SK-N-SH treated with all-trans-retinoic acid at 6 μM for 48 hours (cell line): ENCODE measurements around the gene SMC4.

Experiments
- ATAC-seq: fragments of 200-7000 bp; cut with Tn5 transposase; 3 replicates; pipeline ENCODE4 v1.9.1; 2020; ENCODE audit warnings: mild to moderate bottlenecking, moderate library complexity
- ARNTL ChIP-seq: fragments of 450-650 bp; formaldehyde crosslinking; IDR thresholded peaks from 2 replicates; pipeline ENCODE4 v1.5.0; 2020; ENCODE audit warnings: low read depth, mild to moderate bottlenecking, moderate library complexity, borderline replicate concordance
- BACH2 ChIP-seq: fragments of 250-450 bp; sonication (Bioruptor Pico); IDR thresholded peaks from 2 replicates; pipeline ENCODE4 v1.9.0; 2021; ENCODE audit warnings: mild to moderate bottlenecking, borderline replicate concordance
- CSDC2 ChIP-seq: fragments of 250-450 bp; sonication (Bioruptor Pico); IDR thresholded peaks from 2 replicates; pipeline ENCODE4 v1.5.0; 2020; ENCODE audit warnings: mild to moderate bottlenecking, moderate library complexity
- ESRRG ChIP-seq: fragments of 250-450 bp; sonication (Bioruptor Pico); IDR thresholded peaks from 2 replicates; pipeline ENCODE4 v1.6.1; 2021; ENCODE audit warnings: mild to moderate bottlenecking
- GLIS3 ChIP-seq: fragments of 250-450 bp; sonication (Bioruptor Pico); IDR thresholded peaks from 2 replicates; pipeline ENCODE4 v1.5.0; 2020; ENCODE audit warnings: mild to moderate bottlenecking, moderate library complexity
- ISL1 ChIP-seq: fragments of 250-450 bp; sonication (Bioruptor Pico); IDR thresholded peaks from 2 replicates; pipeline ENCODE4 v2.1.2; 2022; ENCODE audit warnings: mild to moderate bottlenecking, moderate library complexity
- OSR1 ChIP-seq: fragments of 250-450 bp; sonication (Bioruptor Pico); IDR thresholded peaks from 2 replicates; pipeline ENCODE4 v1.8.0; 2022; ENCODE audit warnings: moderate library complexity, mild to moderate bottlenecking, inconsistent platforms
- RARB ChIP-seq: fragments of 250-450 bp; sonication (Bioruptor Pico); IDR thresholded peaks from 2 replicates; pipeline ENCODE4 v1.8.0; 2021; ENCODE audit warnings: mild to moderate bottlenecking, moderate library complexity
- SNAI2 ChIP-seq: fragments of 250-450 bp; sonication (Bioruptor Pico); IDR thresholded peaks from 2 replicates; pipeline ENCODE4 v1.5.0; 2020; ENCODE audit warnings: mild to moderate bottlenecking, moderate library complexity
- TCF4 ChIP-seq: fragments of 250-450 bp; sonication (Bioruptor Pico); IDR thresholded peaks from 2 replicates; pipeline ENCODE4 v1.8.0; 2021; ENCODE audit warnings: mild to moderate bottlenecking, moderate library complexity, borderline replicate concordance
- TOX ChIP-seq: fragments of 250-450 bp; sonication (Bioruptor Pico); IDR thresholded peaks from 2 replicates; pipeline ENCODE4 v1.8.0; 2021; ENCODE audit warnings: mild to moderate bottlenecking, moderate library complexity, borderline replicate concordance
- ZC3H10 ChIP-seq: fragments of 250-450 bp; sonication (Bioruptor Pico); IDR thresholded peaks from 2 replicates; pipeline ENCODE4 v1.5.1; 2021; ENCODE audit warnings: mild to moderate bottlenecking, moderate library complexity
- ZFP3 ChIP-seq: fragments of 250-450 bp; sonication (Bioruptor Pico); IDR thresholded peaks from 2 replicates; pipeline ENCODE4 v1.5.0; 2020; ENCODE audit warnings: mild to moderate bottlenecking, moderate library complexity
- ZFP30 ChIP-seq: fragments of 450-650 bp; formaldehyde crosslinking; IDR thresholded peaks from 2 replicates; pipeline ENCODE4 v1.5.0; 2022; ENCODE audit warnings: mild to moderate bottlenecking, moderate library complexity
- ZNF70 ChIP-seq: fragments of 450-650 bp; formaldehyde crosslinking; IDR thresholded peaks from 2 replicates; pipeline ENCODE4 v1.5.0; 2020; ENCODE audit warnings: mild to moderate bottlenecking, moderate library complexity
- ZNF8 ChIP-seq: fragments of 450-650 bp; formaldehyde crosslinking; IDR thresholded peaks from 2 replicates; pipeline ENCODE4 v1.5.0; 2020; ENCODE audit warnings: mild to moderate bottlenecking, moderate library complexity
- TF ChIP-seq, protein P1 (sequence below): fragments of 250-450 bp; sonication (Bioruptor Pico); IDR thresholded peaks from 2 replicates; pipeline ENCODE4 v1.5.1; 2020; ENCODE audit warnings: low read depth, mild to moderate bottlenecking, moderate library complexity
- TF ChIP-seq, protein P2 (sequence below): fragments of 250-450 bp; sonication (Bioruptor Pico); IDR thresholded peaks from 2 replicates; pipeline ENCODE4 v1.8.0; 2021; ENCODE audit warnings: low read depth, mild to moderate bottlenecking, moderate library complexity, borderline replicate concordance
- TF ChIP-seq, protein P3 (sequence below): fragments of 250-450 bp; sonication (Bioruptor Pico); IDR thresholded peaks from 2 replicates; pipeline ENCODE4 v1.5.0; 2020; ENCODE audit warnings: mild to moderate bottlenecking, moderate library complexity
- TF ChIP-seq, protein P4 (sequence below): fragments of 250-450 bp; sonication (Bioruptor Pico); IDR thresholded peaks from 2 replicates; pipeline ENCODE4 v1.5.1; 2021; ENCODE audit warnings: mild to moderate bottlenecking, moderate library complexity
- TF ChIP-seq, protein P5 (sequence below): fragments of 250-450 bp; sonication (Bioruptor Pico); IDR thresholded peaks from 2 replicates; pipeline ENCODE4 v1.8.0; 2020; ENCODE audit warnings: mild to moderate bottlenecking, moderate library complexity, borderline replicate concordance

SMC4 gene

DNA sequence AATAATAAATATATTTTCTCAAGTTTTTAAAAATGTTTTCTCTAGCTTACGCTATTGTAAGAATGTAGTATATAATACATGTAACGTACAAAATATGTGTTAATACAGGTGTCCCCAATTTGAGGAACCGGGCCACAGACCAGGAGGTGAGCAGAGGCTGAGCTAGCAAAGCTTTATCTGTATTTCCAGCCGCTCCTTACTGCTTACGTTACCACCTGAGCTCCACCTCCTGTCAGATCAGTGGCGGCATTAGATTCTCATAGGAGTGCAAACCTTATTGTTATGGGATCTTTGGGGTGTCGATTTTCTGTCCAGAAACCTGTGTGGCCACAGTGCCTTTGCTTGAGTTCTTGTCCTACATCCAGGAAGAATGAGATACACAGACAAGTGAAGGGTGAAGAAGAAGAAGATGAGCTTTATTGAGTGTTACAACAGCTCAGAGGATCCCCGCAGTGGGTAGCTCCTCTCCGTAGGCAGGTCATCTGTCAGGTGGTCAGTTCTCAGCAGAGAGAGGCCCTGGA, 60.1 kb downstream of the SMC4 start:
- TF ChIP-seq ZC3H10 (CRISPR knock-in tag) (no peak), TOX (CRISPR knock-in tag) (no peak), ARNTL (no peak), GLIS3 (CRISPR knock-in tag) (no peak), RARB (CRISPR knock-in tag) (no peak), TCF4 (CRISPR knock-in tag) (no peak), ZFP3 (CRISPR knock-in tag) (no peak), SNAI2 (CRISPR knock-in tag) (no peak), BACH2 (CRISPR knock-in tag) (no peak), CSDC2 (CRISPR knock-in tag) (no peak), OSR1 (CRISPR knock-in tag) (no peak), ESRRG (CRISPR knock-in tag) (no peak), ZNF8 (CRISPR knock-in tag) (no peak), ZFP30 (CRISPR knock-in tag) (no peak)
- TF ChIP-seq, protein P1, sequence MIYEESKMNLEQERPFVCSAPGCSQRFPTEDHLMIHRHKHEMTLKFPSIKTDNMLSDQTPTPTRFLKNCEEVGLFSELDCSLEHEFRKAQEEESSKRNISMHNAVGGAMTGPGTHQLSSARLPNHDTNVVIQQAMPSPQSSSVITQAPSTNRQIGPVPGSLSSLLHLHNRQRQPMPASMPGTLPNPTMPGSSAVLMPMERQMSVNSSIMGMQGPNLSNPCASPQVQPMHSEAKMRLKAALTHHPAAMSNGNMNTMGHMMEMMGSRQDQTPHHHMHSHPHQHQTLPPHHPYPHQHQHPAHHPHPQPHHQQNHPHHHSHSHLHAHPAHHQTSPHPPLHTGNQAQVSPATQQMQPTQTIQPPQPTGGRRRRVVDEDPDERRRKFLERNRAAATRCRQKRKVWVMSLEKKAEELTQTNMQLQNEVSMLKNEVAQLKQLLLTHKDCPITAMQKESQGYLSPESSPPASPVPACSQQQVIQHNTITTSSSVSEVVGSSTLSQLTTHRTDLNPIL (CRISPR knock-in tag), result no peak
- TF ChIP-seq, protein P2, sequence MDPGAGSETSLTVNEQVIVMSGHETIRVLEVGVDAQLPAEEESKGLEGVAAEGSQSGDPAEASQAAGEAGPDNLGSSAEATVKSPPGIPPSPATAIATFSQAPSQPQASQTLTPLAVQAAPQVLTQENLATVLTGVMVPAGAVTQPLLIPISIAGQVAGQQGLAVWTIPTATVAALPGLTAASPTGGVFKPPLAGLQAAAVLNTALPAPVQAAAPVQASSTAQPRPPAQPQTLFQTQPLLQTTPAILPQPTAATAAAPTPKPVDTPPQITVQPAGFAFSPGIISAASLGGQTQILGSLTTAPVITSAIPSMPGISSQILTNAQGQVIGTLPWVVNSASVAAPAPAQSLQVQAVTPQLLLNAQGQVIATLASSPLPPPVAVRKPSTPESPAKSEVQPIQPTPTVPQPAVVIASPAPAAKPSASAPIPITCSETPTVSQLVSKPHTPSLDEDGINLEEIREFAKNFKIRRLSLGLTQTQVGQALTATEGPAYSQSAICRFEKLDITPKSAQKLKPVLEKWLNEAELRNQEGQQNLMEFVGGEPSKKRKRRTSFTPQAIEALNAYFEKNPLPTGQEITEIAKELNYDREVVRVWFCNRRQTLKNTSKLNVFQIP, result no peak
- TF ChIP-seq, protein P3, sequence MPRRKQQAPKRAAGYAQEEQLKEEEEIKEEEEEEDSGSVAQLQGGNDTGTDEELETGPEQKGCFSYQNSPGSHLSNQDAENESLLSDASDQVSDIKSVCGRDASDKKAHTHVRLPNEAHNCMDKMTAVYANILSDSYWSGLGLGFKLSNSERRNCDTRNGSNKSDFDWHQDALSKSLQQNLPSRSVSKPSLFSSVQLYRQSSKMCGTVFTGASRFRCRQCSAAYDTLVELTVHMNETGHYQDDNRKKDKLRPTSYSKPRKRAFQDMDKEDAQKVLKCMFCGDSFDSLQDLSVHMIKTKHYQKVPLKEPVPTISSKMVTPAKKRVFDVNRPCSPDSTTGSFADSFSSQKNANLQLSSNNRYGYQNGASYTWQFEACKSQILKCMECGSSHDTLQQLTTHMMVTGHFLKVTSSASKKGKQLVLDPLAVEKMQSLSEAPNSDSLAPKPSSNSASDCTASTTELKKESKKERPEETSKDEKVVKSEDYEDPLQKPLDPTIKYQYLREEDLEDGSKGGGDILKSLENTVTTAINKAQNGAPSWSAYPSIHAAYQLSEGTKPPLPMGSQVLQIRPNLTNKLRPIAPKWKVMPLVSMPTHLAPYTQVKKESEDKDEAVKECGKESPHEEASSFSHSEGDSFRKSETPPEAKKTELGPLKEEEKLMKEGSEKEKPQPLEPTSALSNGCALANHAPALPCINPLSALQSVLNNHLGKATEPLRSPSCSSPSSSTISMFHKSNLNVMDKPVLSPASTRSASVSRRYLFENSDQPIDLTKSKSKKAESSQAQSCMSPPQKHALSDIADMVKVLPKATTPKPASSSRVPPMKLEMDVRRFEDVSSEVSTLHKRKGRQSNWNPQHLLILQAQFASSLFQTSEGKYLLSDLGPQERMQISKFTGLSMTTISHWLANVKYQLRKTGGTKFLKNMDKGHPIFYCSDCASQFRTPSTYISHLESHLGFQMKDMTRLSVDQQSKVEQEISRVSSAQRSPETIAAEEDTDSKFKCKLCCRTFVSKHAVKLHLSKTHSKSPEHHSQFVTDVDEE (CRISPR knock-in tag), result no peak
- TF ChIP-seq, protein P4, sequence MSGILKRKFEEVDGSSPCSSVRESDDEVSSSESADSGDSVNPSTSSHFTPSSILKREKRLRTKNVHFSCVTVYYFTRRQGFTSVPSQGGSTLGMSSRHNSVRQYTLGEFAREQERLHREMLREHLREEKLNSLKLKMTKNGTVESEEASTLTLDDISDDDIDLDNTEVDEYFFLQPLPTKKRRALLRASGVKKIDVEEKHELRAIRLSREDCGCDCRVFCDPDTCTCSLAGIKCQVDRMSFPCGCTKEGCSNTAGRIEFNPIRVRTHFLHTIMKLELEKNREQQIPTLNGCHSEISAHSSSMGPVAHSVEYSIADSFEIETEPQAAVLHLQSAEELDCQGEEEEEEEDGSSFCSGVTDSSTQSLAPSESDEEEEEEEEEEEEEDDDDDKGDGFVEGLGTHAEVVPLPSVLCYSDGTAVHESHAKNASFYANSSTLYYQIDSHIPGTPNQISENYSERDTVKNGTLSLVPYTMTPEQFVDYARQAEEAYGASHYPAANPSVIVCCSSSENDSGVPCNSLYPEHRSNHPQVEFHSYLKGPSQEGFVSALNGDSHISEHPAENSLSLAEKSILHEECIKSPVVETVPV (CRISPR knock-in tag), result no peak
- TF ChIP-seq, protein P5, sequence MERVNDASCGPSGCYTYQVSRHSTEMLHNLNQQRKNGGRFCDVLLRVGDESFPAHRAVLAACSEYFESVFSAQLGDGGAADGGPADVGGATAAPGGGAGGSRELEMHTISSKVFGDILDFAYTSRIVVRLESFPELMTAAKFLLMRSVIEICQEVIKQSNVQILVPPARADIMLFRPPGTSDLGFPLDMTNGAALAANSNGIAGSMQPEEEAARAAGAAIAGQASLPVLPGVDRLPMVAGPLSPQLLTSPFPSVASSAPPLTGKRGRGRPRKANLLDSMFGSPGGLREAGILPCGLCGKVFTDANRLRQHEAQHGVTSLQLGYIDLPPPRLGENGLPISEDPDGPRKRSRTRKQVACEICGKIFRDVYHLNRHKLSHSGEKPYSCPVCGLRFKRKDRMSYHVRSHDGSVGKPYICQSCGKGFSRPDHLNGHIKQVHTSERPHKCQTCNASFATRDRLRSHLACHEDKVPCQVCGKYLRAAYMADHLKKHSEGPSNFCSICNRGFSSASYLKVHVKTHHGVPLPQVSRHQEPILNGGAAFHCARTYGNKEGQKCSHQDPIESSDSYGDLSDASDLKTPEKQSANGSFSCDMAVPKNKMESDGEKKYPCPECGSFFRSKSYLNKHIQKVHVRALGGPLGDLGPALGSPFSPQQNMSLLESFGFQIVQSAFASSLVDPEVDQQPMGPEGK (CRISPR knock-in tag), result no peak
- TF ChIP-seq, all 23 proteins: peak for 0
- ATAC-seq, result no peak

DNA sequence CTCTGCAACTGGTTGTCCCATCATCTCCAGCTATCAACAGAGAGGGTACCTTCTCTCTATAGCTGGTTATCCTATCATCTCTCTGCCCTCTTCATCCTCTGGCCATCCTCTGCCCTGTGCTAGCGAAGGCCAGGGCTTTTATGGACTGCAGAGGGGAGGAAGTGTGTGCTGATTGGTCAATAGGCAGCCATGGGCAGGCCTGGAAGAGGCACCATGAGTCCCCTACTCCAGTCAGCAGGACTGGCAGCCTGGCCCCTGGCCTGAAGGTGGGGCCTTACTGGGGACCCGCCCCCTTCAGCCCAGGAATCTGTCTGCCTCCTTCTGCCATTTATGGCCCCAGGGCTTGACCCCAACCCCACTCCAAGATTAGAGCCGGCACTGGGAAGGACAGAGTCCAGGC, 60.6 kb downstream of the SMC4 start:
- TF ChIP-seq CSDC2 (CRISPR knock-in tag) (no peak), ZC3H10 (CRISPR knock-in tag) (no peak), RARB (CRISPR knock-in tag) (no peak), ZFP30 (CRISPR knock-in tag) (no peak), GLIS3 (CRISPR knock-in tag) (no peak), ARNTL (no peak), ISL1 (CRISPR knock-in tag) (no peak), ZNF70 (CRISPR knock-in tag) (no peak)
- TF ChIP-seq, protein P3 (CRISPR knock-in tag), result no peak
- TF ChIP-seq, protein P4 (CRISPR knock-in tag), result no peak
- no peak for ATAC-seq
